SK-N-SH treated with all-trans-retinoic acid at 6 μM for 48 hours (cell line): Measurements from ENCODE around the gene TTC28.
"Not testable (repeated sequence)": the region's sequence is repeated elsewhere in the genome, so short reads cannot be mapped to it uniquely, and the experiment has no call there.

ENCODE experiments used
- ARNTL ChIP-seq: fragments of 450-650 bp; formaldehyde crosslinking; IDR thresholded peaks from 2 replicates; pipeline ENCODE4 v1.5.0; 2020; ENCODE audit warnings: low read depth, mild to moderate bottlenecking, moderate library complexity, borderline replicate concordance
- CSDC2 ChIP-seq: fragments of 250-450 bp; sonication (Bioruptor Pico); IDR thresholded peaks from 2 replicates; pipeline ENCODE4 v1.5.0; 2020; ENCODE audit warnings: mild to moderate bottlenecking, moderate library complexity
- GLIS3 ChIP-seq: fragments of 250-450 bp; sonication (Bioruptor Pico); IDR thresholded peaks from 2 replicates; pipeline ENCODE4 v1.5.0; 2020; ENCODE audit warnings: mild to moderate bottlenecking, moderate library complexity
- TCF4 ChIP-seq: fragments of 250-450 bp; sonication (Bioruptor Pico); IDR thresholded peaks from 2 replicates; pipeline ENCODE4 v1.8.0; 2021; ENCODE audit warnings: mild to moderate bottlenecking, moderate library complexity, borderline replicate concordance
- ZFP30 ChIP-seq: fragments of 450-650 bp; formaldehyde crosslinking; IDR thresholded peaks from 2 replicates; pipeline ENCODE4 v1.5.0; 2022; ENCODE audit warnings: mild to moderate bottlenecking, moderate library complexity

- TF ChIP-seq ZFP30; CSDC2; GLIS3 (CRISPR knock-in tag); TCF4 (CRISPR knock-in tag); ARNTL (CRISPR knock-in tag): not testable (repeated sequence)
These were observed 10.2 kb upstream of the TTC28 start for GRCh38 chr22:28689796-28690195.
